ENCODE measurements around the gene THAP12. TPM values are rescaled to one million over a fixed set of nuclear protein-coding genes. Genes with fewer than 3 reads are reported as not detected.

Gene THAP12, protein sequence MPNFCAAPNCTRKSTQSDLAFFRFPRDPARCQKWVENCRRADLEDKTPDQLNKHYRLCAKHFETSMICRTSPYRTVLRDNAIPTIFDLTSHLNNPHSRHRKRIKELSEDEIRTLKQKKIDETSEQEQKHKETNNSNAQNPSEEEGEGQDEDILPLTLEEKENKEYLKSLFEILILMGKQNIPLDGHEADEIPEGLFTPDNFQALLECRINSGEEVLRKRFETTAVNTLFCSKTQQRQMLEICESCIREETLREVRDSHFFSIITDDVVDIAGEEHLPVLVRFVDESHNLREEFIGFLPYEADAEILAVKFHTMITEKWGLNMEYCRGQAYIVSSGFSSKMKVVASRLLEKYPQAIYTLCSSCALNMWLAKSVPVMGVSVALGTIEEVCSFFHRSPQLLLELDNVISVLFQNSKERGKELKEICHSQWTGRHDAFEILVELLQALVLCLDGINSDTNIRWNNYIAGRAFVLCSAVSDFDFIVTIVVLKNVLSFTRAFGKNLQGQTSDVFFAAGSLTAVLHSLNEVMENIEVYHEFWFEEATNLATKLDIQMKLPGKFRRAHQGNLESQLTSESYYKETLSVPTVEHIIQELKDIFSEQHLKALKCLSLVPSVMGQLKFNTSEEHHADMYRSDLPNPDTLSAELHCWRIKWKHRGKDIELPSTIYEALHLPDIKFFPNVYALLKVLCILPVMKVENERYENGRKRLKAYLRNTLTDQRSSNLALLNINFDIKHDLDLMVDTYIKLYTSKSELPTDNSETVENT
- total RNA-seq (2022) (99.9 and 102 TPM in 2 replicates), Bru-seq, nascent RNA (percentile 94 among the genes with signal in this experiment), BruChase-seq, experiment 1, labeled RNA remaining after a 2-hour chase (percentile 96 among the genes with signal in this experiment), BruChase-seq, experiment 2, labeled RNA remaining after a 6-hour chase (percentile 97 among the genes with signal in this experiment)
- long read RNA-seq, transcript THAP12-203 (6 exons, 882 nt) = minor isoform, 36 of 177 reads
- long read RNA-seq, transcript THAP12-201 (5 exons, 3,300 nt) = major isoform, 122 of 177 reads
- long read RNA-seq, partial matches to known transcripts = 0 of 177 reads
- long read RNA-seq, other reads (novel, unspliced or antisense) = 19 of 177 reads

DNA sequence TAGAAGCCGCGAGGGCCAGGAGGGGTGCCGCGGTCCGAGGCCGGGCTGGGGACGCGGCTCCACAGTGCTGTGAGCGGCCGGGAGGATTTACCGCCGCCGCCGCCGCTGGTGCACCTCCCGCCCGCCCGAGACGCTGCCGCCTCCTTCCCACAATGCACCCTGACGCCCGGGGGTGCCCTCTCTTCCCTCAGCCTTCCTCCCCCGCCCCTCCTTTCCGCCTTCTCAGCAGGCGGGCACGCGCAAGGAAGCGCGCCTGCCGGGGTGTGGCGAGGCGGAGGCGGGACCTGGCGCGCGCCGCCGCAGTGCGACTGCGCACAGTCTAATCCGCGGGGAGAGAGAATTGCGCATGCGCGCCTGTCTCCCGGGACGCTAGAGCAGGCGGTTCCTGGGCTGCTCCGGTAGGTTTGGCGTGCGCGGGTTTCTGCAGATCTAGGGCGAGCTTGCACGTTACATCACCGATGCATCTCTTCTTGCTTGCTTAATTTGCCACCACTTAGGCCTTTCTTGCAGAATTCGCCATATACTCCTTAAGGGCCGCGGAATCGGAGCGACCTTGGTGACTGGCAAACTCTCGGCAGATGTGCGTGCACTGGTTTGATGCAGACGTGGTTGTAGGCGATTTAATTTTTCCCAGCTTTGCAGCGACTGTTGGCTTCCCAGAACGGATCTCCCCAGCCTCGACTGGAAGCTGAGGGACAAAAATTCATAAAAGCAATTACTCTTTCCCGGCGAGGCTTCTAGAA is at the start of gene THAP12, which contains the start of gene GVQW3:
Gene THAP12, minus strand, starts transcription at position 156 of the 743 bp plus-strand sequence. CDS start 296 bp downstream, outside the sequence.
Gene GVQW3, plus strand, starts transcription at position 347 of the 743 bp plus-strand sequence. CDS start 506 bp downstream, outside the sequence.
- intact Hi-C loops (cut with micrococcal nuclease; ENCODE audit: unreplicated experiment) = loop anchor here (1.0 to 2.0 kb wide), 5 partner anchors 52 to 170 kb away; no protein-coding TSS in a partner anchor
- H3K27me3 Mint-ChIP-seq (ENCODE audit: insufficient read depth, unreplicated experiment) = no peaks in the 10 kb centered on the region

DNA sequence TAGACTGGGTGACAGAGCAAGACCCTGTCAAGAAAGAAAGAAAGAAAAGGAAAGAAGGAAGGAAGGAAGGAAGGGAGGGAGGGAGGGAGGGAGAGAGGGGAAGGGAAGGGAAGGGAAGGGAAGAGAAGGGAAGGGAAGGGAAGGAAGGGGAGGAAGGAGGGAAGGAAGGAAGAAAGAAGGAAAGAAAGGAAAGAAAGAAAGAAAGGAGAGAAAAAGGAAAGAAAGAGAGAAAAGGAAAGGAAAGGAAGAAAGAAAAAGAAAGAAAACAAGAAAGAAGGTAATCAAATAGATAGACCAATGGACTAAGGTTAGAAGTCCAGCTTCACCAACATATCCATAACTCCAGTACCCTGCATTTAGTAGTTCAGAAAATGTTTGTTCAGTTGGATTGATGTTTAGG is 45.7 kb upstream of the THAP12 start:
- Mint-ChIP-seq H3K27me3 (ENCODE audit: insufficient read depth, unreplicated experiment) (no peaks in the 10 kb centered on the region), H3K4me3 (ENCODE audit: unreplicated experiment) (no peak overlapping the region), H3K9me3 (ENCODE audit: unreplicated experiment) (no peaks in the 10 kb centered on the region), H3K27ac (ENCODE audit: unreplicated experiment) (no peak overlapping the region), H3K4me1 (ENCODE audit: low read depth, unreplicated experiment) (peaks cover 6% of the 10 kb centered on the region), H3K36me3 (ENCODE audit: insufficient read depth, unreplicated experiment) (no peaks in the 10 kb centered on the region)
- ChIA-PET CTCF (no interaction called here), POLR2A (no interaction called here)
- TF ChIP-seq, protein P1, sequence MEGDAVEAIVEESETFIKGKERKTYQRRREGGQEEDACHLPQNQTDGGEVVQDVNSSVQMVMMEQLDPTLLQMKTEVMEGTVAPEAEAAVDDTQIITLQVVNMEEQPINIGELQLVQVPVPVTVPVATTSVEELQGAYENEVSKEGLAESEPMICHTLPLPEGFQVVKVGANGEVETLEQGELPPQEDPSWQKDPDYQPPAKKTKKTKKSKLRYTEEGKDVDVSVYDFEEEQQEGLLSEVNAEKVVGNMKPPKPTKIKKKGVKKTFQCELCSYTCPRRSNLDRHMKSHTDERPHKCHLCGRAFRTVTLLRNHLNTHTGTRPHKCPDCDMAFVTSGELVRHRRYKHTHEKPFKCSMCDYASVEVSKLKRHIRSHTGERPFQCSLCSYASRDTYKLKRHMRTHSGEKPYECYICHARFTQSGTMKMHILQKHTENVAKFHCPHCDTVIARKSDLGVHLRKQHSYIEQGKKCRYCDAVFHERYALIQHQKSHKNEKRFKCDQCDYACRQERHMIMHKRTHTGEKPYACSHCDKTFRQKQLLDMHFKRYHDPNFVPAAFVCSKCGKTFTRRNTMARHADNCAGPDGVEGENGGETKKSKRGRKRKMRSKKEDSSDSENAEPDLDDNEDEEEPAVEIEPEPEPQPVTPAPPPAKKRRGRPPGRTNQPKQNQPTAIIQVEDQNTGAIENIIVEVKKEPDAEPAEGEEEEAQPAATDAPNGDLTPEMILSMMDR (IDR thresholded peaks at IDR 0.05; ENCODE audit: insufficient read depth in 1 of 2, low read depth in 1 of 2, low read length in 1 of 2, severe bottlenecking in 1 of 2, unreplicated experiment in 1 of 2) = no peak
- intact Hi-C loops (cut with micrococcal nuclease; ENCODE audit: unreplicated experiment) = no loop called here
- Histone ChIP-seq H3K36me3 (ENCODE audit: control insufficient read depth, insufficient read depth, low read length) (no peaks in the 10 kb centered on the region), H3K4me3 (ENCODE audit: low read depth, low read length) (no peak overlapping the region), H3K9me3 (no peaks in the 10 kb centered on the region), H3K27me3 (replicated peaks; ENCODE audit: control insufficient read depth, insufficient read depth, low read length) (no peaks in the 10 kb centered on the region), H3K4me1 (no peaks in the 10 kb centered on the region)
- no peak for DNase-seq
- BruUV-seq (replicated peaks) = no TSS peak

More for the DNA sequence above, at the start of gene THAP12, which contains the start of gene GVQW3:
- peaks cover 41% of the 10 kb centered on the region for H3K4me1 Mint-ChIP-seq (ENCODE audit: low read depth, unreplicated experiment)
- TF ChIP-seq, protein P1 (IDR thresholded peaks at IDR 0.05; ENCODE audit: insufficient read depth in 1 of 2, low read depth in 1 of 2, low read length in 1 of 2, severe bottlenecking in 1 of 2, unreplicated experiment in 1 of 2) = peak in 1 of 2 experiments; percentile 27
- BruUV-seq (replicated peaks) = no TSS peak
- no peaks in the 10 kb centered on the region for H3K36me3 ChIP-seq (ENCODE audit: control insufficient read depth, insufficient read depth, low read length)
- no peaks in the 10 kb centered on the region for H3K9me3 ChIP-seq
- H3K9me3 Mint-ChIP-seq (ENCODE audit: unreplicated experiment) = no peaks in the 10 kb centered on the region
- peak; percentile 100 for DNase-seq
- peak within 1 kb of the TSS; percentile 92 for H3K4me3 Mint-ChIP-seq (ENCODE audit: unreplicated experiment)
- peaks cover 22% of the 10 kb centered on the region for H3K36me3 Mint-ChIP-seq (ENCODE audit: insufficient read depth, unreplicated experiment)
- H3K4me1 ChIP-seq = peaks cover 28% of the 10 kb centered on the region
- CTCF ChIA-PET = interaction anchor here (0.6 to 1.7 kb wide), 3 partner anchors 52 to 483 kb away, joined by 3 to 10 read pairs (median 5); no protein-coding TSS in a partner anchor
- H3K27ac Mint-ChIP-seq (ENCODE audit: unreplicated experiment) = peak within 1 kb of the TSS; percentile 68
- POLR2A ChIA-PET = interaction anchor here (0.6 to 0.8 kb wide), 2 partner anchors 26 to 52 kb away, joined by 3 to 7 read pairs; no protein-coding TSS in a partner anchor
- peak within 1 kb of the TSS; percentile 75 for H3K4me3 ChIP-seq (ENCODE audit: low read depth, low read length)
- no peaks in the 10 kb centered on the region for H3K27me3 ChIP-seq (replicated peaks; ENCODE audit: control insufficient read depth, insufficient read depth, low read length)
